ENCODE measurements around the gene PTPN21.

DNA sequence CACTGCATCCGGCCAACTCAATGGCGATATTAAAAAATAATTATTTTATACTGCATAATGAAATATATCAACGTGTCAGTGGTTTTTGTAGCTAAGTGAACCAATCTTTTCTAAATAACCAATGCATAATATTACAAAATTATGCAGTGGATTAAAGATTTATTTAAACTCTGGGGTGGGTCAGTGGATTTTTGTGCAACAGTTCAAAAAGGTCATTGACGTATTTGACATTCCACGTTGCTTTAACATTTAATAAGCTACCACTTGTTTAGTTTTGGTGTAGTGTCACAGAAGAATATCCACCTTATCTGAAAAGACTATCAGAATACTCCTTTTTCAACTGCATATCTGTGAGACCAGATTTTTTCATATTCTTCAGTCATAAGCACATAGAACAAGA is 10.6 kb upstream of the PTPN21 start:
- TF ChIP-seq, protein P1, sequence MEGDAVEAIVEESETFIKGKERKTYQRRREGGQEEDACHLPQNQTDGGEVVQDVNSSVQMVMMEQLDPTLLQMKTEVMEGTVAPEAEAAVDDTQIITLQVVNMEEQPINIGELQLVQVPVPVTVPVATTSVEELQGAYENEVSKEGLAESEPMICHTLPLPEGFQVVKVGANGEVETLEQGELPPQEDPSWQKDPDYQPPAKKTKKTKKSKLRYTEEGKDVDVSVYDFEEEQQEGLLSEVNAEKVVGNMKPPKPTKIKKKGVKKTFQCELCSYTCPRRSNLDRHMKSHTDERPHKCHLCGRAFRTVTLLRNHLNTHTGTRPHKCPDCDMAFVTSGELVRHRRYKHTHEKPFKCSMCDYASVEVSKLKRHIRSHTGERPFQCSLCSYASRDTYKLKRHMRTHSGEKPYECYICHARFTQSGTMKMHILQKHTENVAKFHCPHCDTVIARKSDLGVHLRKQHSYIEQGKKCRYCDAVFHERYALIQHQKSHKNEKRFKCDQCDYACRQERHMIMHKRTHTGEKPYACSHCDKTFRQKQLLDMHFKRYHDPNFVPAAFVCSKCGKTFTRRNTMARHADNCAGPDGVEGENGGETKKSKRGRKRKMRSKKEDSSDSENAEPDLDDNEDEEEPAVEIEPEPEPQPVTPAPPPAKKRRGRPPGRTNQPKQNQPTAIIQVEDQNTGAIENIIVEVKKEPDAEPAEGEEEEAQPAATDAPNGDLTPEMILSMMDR (tag by site-specific recombination; IDR thresholded peaks at IDR 0.05), result no peak
- TF ChIP-seq, protein P2, sequence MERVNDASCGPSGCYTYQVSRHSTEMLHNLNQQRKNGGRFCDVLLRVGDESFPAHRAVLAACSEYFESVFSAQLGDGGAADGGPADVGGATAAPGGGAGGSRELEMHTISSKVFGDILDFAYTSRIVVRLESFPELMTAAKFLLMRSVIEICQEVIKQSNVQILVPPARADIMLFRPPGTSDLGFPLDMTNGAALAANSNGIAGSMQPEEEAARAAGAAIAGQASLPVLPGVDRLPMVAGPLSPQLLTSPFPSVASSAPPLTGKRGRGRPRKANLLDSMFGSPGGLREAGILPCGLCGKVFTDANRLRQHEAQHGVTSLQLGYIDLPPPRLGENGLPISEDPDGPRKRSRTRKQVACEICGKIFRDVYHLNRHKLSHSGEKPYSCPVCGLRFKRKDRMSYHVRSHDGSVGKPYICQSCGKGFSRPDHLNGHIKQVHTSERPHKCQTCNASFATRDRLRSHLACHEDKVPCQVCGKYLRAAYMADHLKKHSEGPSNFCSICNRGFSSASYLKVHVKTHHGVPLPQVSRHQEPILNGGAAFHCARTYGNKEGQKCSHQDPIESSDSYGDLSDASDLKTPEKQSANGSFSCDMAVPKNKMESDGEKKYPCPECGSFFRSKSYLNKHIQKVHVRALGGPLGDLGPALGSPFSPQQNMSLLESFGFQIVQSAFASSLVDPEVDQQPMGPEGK (tag by site-specific recombination; IDR thresholded peaks at IDR 0.05), result no peak
- no peak for TF ChIP-seq SP3 (tag by site-specific recombination; IDR thresholded peaks at IDR 0.05)
- TF ChIP-seq, protein P3, sequence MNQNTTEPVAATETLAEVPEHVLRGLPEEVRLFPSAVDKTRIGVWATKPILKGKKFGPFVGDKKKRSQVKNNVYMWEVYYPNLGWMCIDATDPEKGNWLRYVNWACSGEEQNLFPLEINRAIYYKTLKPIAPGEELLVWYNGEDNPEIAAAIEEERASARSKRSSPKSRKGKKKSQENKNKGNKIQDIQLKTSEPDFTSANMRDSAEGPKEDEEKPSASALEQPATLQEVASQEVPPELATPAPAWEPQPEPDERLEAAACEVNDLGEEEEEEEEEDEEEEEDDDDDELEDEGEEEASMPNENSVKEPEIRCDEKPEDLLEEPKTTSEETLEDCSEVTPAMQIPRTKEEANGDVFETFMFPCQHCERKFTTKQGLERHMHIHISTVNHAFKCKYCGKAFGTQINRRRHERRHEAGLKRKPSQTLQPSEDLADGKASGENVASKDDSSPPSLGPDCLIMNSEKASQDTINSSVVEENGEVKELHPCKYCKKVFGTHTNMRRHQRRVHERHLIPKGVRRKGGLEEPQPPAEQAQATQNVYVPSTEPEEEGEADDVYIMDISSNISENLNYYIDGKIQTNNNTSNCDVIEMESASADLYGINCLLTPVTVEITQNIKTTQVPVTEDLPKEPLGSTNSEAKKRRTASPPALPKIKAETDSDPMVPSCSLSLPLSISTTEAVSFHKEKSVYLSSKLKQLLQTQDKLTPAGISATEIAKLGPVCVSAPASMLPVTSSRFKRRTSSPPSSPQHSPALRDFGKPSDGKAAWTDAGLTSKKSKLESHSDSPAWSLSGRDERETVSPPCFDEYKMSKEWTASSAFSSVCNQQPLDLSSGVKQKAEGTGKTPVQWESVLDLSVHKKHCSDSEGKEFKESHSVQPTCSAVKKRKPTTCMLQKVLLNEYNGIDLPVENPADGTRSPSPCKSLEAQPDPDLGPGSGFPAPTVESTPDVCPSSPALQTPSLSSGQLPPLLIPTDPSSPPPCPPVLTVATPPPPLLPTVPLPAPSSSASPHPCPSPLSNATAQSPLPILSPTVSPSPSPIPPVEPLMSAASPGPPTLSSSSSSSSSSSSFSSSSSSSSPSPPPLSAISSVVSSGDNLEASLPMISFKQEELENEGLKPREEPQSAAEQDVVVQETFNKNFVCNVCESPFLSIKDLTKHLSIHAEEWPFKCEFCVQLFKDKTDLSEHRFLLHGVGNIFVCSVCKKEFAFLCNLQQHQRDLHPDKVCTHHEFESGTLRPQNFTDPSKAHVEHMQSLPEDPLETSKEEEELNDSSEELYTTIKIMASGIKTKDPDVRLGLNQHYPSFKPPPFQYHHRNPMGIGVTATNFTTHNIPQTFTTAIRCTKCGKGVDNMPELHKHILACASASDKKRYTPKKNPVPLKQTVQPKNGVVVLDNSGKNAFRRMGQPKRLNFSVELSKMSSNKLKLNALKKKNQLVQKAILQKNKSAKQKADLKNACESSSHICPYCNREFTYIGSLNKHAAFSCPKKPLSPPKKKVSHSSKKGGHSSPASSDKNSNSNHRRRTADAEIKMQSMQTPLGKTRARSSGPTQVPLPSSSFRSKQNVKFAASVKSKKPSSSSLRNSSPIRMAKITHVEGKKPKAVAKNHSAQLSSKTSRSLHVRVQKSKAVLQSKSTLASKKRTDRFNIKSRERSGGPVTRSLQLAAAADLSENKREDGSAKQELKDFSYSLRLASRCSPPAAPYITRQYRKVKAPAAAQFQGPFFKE (tag by site-specific recombination; IDR thresholded peaks at IDR 0.05; ENCODE audit: borderline replicate concordance), result no peak
- TF ChIP-seq PRDM1 (tag by site-specific recombination; IDR thresholded peaks at IDR 0.05), result no peak
- TF ChIP-seq ZNF513 (tag by site-specific recombination; IDR thresholded peaks at IDR 0.05), result no peak
- no peak for TF ChIP-seq TCF7L2 (IDR thresholded peaks at IDR 0.05; ENCODE audit: borderline replicate concordance, low read depth, low read length)
- no peak for TF ChIP-seq ZNF174 (tag by site-specific recombination; IDR thresholded peaks at IDR 0.05)
- TF ChIP-seq YY1 (tag by site-specific recombination; IDR thresholded peaks at IDR 0.05), result no peak
- no peak for TF ChIP-seq SP2 (tag by site-specific recombination; IDR thresholded peaks at IDR 0.05)
- TF ChIP-seq KLF16 (tag by site-specific recombination; IDR thresholded peaks at IDR 0.05), result no peak
- TF ChIP-seq ZNF223 (tag by site-specific recombination; IDR thresholded peaks at IDR 0.05), result no peak
